Natural killer cell (primary cell): ENCODE data around the gene MICB. TPM values are rescaled to one million over a fixed set of nuclear protein-coding genes. Genes with fewer than 3 reads are reported as not detected.

Experiments used
- ATAC-seq, 3 donors: fragments of 150-1000 bp in 2 of 3; fragments of 200-7000 bp in 1 of 3; cut with Tn5 transposase; 1 replicate in 1 of 3; 2 replicates in 2 of 3; pipeline ENCODE4 v1.10.0; 2021; ENCODE audit warnings: mild to moderate bottlenecking in 2 of 3, moderate library complexity in 2 of 3
- DNase-seq, 2 donors: peaks; one replicate each; pipeline versions ENCODE4 v3.0.0 to v3.0.0-alpha.2; 2013 to 2021; ENCODE audit warnings: mixed read lengths in 1 of 2
- H3K27ac ChIP-seq: one replicate; pipeline ENCODE4 v1.5.1; 2013; ENCODE audit warnings: mild to moderate bottlenecking, low read length
- H3K27me3 ChIP-seq: one replicate; pipeline ENCODE4 v1.6.1; 2013; ENCODE audit warnings: low read length; ENCODE audit not compliant: control insufficient read depth, insufficient read depth
- H3K36me3 ChIP-seq: one replicate; pipeline ENCODE4 v1.6.1; 2013; ENCODE audit warnings: low read length; ENCODE audit not compliant: control insufficient read depth, insufficient read depth
- H3K4me1 ChIP-seq: one replicate; pipeline ENCODE4 v1.6.1; 2013; ENCODE audit warnings: low read length; ENCODE audit not compliant: control insufficient read depth, insufficient read depth
- H3K4me3 ChIP-seq: one replicate; pipeline ENCODE4 v1.5.1; 2013; ENCODE audit warnings: low read length
- H3K9me3 ChIP-seq: one replicate; pipeline ENCODE4 v1.6.1; 2013; ENCODE audit warnings: low read length; ENCODE audit not compliant: control insufficient read depth, insufficient read depth
- H3K27ac Mint-ChIP-seq, 2 donors: one replicate each; pipeline ENCODE4 v1.8.0; 2022; ENCODE audit warnings: mild to moderate bottlenecking in 2 of 2, mixed read lengths in 2 of 2, moderate library complexity in 1 of 2
- H3K27me3 Mint-ChIP-seq, 2 donors: one replicate each; pipeline ENCODE4 v1.8.0; 2022; ENCODE audit warnings: low read depth in 2 of 2, mixed read lengths in 2 of 2
- H3K36me3 Mint-ChIP-seq: one replicate; pipeline ENCODE4 v1.8.0; 2022; ENCODE audit warnings: mixed read lengths
- H3K4me1 Mint-ChIP-seq, 2 donors: one replicate each; pipeline ENCODE4 v1.8.0; 2022; ENCODE audit warnings: mixed read lengths in 2 of 2
- H3K4me3 Mint-ChIP-seq: one replicate; pipeline ENCODE4 v1.8.0; 2022; ENCODE audit warnings: mild to moderate bottlenecking, moderate library complexity, mixed read lengths
- H3K9me3 Mint-ChIP-seq, 2 donors: one replicate each; pipeline ENCODE4 v1.8.0; 2022; ENCODE audit warnings: mixed read lengths in 2 of 2
- CTCF ChIP-seq: fragments of 200-600 bp; IDR thresholded peaks from one replicate; pipeline ENCODE4 v1.8.0; 2022; ENCODE audit warnings: antibody characterized with exemption
- WGBS: methylation state at CpG from one replicate; pipeline ENCODE4 v1.1.7; 2013; ENCODE audit warnings: missing lambda C conversion rate; ENCODE audit not compliant: insufficient coverage; 5-methylcytosine and 5-hydroxymethylcytosine counted together
- intact Hi-C: fragments of 100-400 bp; cut with micrococcal nuclease; formaldehyde crosslinking; loops from one replicate; pipeline ENCODE4 v1.14.2; 2022
- total RNA-seq, 4 donors: library from RNA; stranded (reverse); fragments of 120-200 nt in 1 of 4; gene quantifications; one replicate each; pipeline versions ENCODE4 v1.2.3 to v1.2.4, GENCODE V29; 2013 to 2022

MICB gene
- total RNA-seq, 3 donors from 2014 or later (not counting 1 experiment from before 2014, with no cell fraction given): 33.5 to 39.0 (median 37.6) TPM

GRCh38 chr6:31465718-31466117 is 32.2 kb upstream of the MICB start:
- Histone ChIP-seq H3K27ac (peak overlapping the region; percentile 4), H3K4me3 (peak overlapping the region; percentile 87), H3K36me3 (peaks cover 27% of the 10 kb centered on the region), H3K27me3 (no peaks in the 10 kb centered on the region), H3K9me3 (no peaks in the 10 kb centered on the region), H3K4me1 (peaks cover 80% of the 10 kb centered on the region)
- H3K4me1 Mint-ChIP-seq: peaks cover 83 to 90% of the 10 kb centered on the region in 2 donors
- peak overlapping the region; percentile 100 for H3K4me3 Mint-ChIP-seq
- intact Hi-C loops: no loop called here
- H3K27me3 Mint-ChIP-seq: no peaks in the 10 kb centered on the region
- WGBS: 97% methylated on average over 3 of the region's 5 CpGs
- TF ChIP-seq CTCF: no peak
- no peaks in the 10 kb centered on the region for H3K9me3 Mint-ChIP-seq
- ATAC-seq: no peak
- DNase-seq: peak in 1 of 2 donors; percentile 49
- peak overlapping the region; percentile 99 to 100 for H3K27ac Mint-ChIP-seq
- H3K36me3 Mint-ChIP-seq: peaks cover 8% of the 10 kb centered on the region

GRCh38 chr6:31466466-31466865 is 31.5 kb upstream of the MICB start:
- 83% methylated on average over 4 of the region's 4 CpGs for WGBS
- Histone ChIP-seq H3K27me3 (no peaks in the 10 kb centered on the region), H3K4me1 (peaks cover 87% of the 10 kb centered on the region), H3K9me3 (no peaks in the 10 kb centered on the region), H3K27ac (no peak overlapping the region), H3K4me3 (no peak overlapping the region), H3K36me3 (peaks cover 27% of the 10 kb centered on the region)
- H3K36me3 Mint-ChIP-seq: peaks cover 8% of the 10 kb centered on the region
- intact Hi-C loops: no loop called here
- peak overlapping the region; percentile 100 for H3K4me3 Mint-ChIP-seq
- DNase-seq (no peak), ATAC-seq (no peak)
- no peaks in the 10 kb centered on the region for H3K27me3 Mint-ChIP-seq
- peaks cover 91 to 97% of the 10 kb centered on the region in 2 donors for H3K4me1 Mint-ChIP-seq
- peak overlapping the region; percentile 99 to 100 for H3K27ac Mint-ChIP-seq
- H3K9me3 Mint-ChIP-seq: no peaks in the 10 kb centered on the region
- no peak for TF ChIP-seq CTCF

- WGBS: 82% methylated on average over 8 of the region's 8 CpGs
- no peak for TF ChIP-seq CTCF
- Histone ChIP-seq H3K4me1 (peaks cover 86% of the 10 kb centered on the region), H3K4me3 (no peak overlapping the region), H3K27me3 (no peaks in the 10 kb centered on the region), H3K36me3 (peaks cover 27% of the 10 kb centered on the region), H3K9me3 (no peaks in the 10 kb centered on the region), H3K27ac (no peak overlapping the region)
- peaks cover 94 to 99% of the 10 kb centered on the region in 2 donors for H3K4me1 Mint-ChIP-seq
- ATAC-seq: no peak
- H3K36me3 Mint-ChIP-seq: peaks cover 8% of the 10 kb centered on the region
- H3K27ac Mint-ChIP-seq: peak overlapping the region; percentile 99 to 100
- DNase-seq: peak in 1 of 2 donors; percentile 31
- peak overlapping the region; percentile 100 for H3K4me3 Mint-ChIP-seq
- intact Hi-C loops: no loop called here
- no peaks in the 10 kb centered on the region for H3K27me3 Mint-ChIP-seq
- H3K9me3 Mint-ChIP-seq: no peaks in the 10 kb centered on the region
Observed at GRCh38 chr6:31467151-31467550, 30.8 kb upstream of the MICB start.

GRCh38 chr6:31468311-31468710 is 29.6 kb upstream of the MICB start:
- H3K4me3 Mint-ChIP-seq: no peak overlapping the region
- peaks cover 91 to 94% of the 10 kb centered on the region in 2 donors for H3K4me1 Mint-ChIP-seq
- H3K27ac Mint-ChIP-seq: peak overlapping the region; percentile 99 to 100
- 90% methylated on average over 2 of the region's 2 CpGs for WGBS
- Histone ChIP-seq H3K9me3 (no peaks in the 10 kb centered on the region), H3K4me1 (peaks cover 87% of the 10 kb centered on the region), H3K36me3 (peaks cover 27% of the 10 kb centered on the region), H3K27ac (no peak overlapping the region), H3K4me3 (no peak overlapping the region), H3K27me3 (no peaks in the 10 kb centered on the region)
- peaks cover 8% of the 10 kb centered on the region for H3K36me3 Mint-ChIP-seq
- H3K27me3 Mint-ChIP-seq: no peaks in the 10 kb centered on the region
- no peak for TF ChIP-seq CTCF
- DNase-seq (no peak), ATAC-seq (no peak)
- intact Hi-C loops: no loop called here
- no peaks in the 10 kb centered on the region for H3K9me3 Mint-ChIP-seq
